GM19240 (cell line): ENCODE measurements around the gene ADARB2.
"Not testable (repeated sequence)": the region's sequence is repeated elsewhere in the genome, so short reads cannot be mapped to it uniquely, and the experiment has no call there.

ENCODE experiments used
- DNase-seq: peaks from one replicate; pipeline ENCODE4 v3.0.0; 2011; ENCODE audit warnings: low spot score; ENCODE audit not compliant: insufficient read length

Gene ADARB2

DNA sequence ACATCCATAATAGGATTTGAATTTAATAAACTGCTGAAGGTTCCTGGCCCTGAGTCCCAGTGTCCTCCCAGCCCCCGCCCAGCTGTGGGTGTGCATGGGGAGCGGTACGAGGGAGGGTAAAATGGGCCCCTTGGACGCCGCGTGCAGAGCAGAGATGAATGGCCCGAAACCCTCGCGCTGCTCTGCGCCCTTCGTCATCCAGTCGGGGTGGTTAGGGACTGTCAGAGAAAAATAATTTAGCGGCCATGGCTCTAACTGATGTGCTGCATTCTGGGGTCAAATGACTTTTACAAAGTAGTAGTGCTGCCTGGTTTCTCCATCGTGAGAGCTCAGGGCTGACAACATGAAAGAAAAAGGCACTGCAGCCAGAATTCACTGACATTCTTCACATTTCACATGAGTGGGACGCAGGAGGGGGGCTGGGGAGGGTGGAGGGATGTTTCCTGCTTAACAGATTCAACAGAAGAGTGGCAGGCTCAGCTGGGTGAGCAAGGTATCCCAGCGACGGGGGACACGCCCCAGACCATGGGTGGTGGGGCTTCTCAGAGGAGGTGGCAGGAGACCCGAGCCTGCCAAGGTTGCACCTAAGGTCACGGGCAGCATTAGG lies 376.7 kb downstream of the ADARB2 start:
- DNase-seq, result no peak

DNA sequence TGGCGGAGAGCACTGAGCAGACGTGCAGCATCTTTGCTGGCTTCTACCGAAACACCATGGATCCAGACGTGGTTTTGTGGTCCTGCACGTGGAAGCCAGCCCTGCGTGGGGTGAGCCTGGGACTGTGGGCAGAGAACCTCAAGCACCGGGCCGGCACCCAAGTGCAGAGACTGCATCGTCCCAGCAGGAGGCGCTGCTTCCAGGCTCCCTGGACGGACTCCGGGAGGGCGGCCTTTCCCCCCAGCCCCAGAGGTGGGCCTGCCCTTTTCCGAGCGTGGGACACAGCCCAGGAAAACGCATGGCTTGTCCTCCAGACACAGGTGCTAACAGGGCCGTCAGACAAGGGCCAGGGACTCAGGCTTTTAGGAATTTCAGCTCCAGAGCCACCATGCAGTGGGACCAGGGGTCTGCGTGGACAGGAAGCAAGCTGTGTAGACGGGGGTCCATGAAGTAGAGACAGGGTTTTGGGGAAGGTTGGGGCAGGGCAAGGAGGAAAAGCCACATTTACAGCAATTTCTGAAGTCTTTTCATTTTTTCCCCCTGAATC lies 377.2 kb downstream of the ADARB2 start:
- no peak for DNase-seq

- no peak for DNase-seq
Observed at GRCh38 chr10:1359626-1359955, 377.7 kb downstream of the ADARB2 start.

GRCh38 chr10:1358860-1359625 lies 378.3 kb downstream of the ADARB2 start:
- no peak for DNase-seq

DNA sequence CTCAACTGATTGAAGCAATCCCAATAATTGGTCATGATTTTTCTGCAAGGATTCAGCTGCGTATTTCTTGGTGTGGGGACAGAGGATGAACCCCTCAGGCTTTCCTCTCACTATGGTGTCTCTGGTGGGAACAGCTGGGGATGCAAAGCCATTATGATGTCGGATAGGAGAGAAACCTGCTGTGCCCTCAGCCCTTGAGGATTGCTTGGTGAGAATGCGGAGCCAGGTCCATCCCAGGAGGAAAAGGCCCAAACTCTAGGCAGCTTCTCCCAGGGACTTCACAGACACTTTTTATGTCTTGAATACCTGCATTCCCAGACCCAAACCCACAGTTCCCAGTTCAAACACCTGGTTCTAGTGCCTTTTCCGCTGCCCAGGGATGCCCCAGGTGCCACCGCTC lies 379.2 kb downstream of the ADARB2 start:
- DNase-seq, result no peak

DNA sequence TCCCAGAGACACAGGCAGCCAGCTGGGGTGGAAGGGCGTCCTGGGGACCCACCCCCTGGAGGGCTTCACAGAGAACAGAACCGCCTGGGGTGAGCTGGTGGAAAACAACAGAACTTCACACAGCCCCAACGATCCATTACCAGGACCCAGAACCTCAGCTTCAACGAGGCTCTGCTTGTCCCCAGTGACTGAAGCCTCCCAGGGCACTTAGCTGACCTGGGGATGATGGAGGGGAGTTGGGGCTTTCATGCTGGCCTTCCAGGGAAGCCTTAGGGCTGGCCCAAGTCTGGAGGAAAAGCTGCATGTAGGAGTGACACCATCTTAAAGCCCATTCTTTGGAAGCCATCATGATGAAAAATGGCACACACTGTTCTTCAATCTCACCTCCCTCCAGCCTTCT lies 381.0 kb downstream of the ADARB2 start:
- DNase-seq, result no peak

GRCh38 chr10:1354809-1355710 lies 382.3 kb downstream of the ADARB2 start:
- DNase-seq, result no peak

GRCh38 chr10:1352296-1352695 lies 385.0 kb downstream of the ADARB2 start:
- not testable (repeated sequence) for DNase-seq

GRCh38 chr10:1348773-1349050 lies 388.6 kb downstream of the ADARB2 start:
- no peak for DNase-seq

GRCh38 chr10:1347962-1348772 lies 389.2 kb downstream of the ADARB2 start:
- DNase-seq, result no peak

- DNase-seq, result no peak
Observed at GRCh38 chr10:1347525-1347924, 389.8 kb downstream of the ADARB2 start.

DNA sequence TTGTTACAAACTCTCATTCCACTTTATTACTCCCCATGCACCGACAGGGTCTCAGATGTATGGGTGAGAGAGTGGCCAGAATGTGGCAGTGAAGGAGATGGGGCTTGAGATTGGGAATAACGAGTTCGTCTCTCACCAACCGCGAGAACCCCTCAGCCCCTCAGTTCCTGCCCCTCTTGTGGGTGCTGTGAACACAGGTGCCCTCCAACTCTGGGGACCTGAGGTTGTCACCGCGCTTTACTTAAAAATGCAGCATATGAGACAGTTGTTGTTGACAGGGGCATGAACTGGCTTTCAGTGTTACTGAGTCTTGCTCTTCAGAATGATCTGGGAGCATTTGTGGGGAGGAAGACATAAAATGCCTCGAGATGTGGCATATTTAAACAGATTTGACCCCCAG lies 391.1 kb downstream of the ADARB2 start:
- DNase-seq, result no peak

DNA sequence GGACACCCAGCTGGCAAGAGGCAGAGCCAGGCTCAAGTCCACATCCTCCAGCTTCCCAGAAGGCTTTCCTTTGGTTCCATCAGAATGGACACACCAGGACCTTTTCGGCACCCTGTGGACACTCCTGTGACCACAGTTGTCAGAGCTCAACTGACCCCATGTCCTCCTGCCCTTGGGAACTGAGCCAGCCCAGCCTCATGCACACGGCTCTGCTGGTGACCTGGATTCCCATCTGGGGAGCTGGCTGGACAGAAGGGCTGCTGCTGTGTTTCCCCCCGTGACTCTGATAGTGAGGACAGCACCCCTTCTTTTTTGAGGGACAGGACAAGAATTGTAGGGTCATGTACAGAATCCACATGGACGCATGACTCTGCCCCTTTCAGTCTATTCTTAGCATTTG lies 392.0 kb downstream of the ADARB2 start:
- DNase-seq, result no peak

GRCh38 chr10:1344846-1345245 lies 392.5 kb downstream of the ADARB2 start:
- DNase-seq, result no peak

DNA sequence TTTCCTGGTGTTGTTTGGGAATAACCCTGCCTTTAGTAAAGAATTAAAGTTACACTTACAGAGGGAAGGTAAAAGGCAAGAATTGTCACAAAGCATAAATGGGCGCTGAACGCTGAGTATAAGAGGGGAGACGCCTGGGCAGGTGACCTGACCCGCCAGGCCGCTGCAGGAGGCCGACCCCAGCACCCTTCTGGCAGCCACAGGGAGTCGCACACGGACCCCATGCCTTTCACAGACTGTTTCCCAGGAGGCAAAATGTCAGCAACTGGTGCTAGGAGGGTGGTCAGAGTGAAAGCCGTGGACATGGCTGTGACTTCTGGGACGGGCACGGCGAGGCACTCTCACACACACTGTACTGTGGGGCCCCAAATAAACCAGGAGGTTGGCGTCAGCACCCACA lies 392.9 kb downstream of the ADARB2 start:
- no peak for DNase-seq

- DNase-seq, result no peak
Observed at GRCh38 chr10:1343176-1343575, 394.1 kb downstream of the ADARB2 start.

DNA sequence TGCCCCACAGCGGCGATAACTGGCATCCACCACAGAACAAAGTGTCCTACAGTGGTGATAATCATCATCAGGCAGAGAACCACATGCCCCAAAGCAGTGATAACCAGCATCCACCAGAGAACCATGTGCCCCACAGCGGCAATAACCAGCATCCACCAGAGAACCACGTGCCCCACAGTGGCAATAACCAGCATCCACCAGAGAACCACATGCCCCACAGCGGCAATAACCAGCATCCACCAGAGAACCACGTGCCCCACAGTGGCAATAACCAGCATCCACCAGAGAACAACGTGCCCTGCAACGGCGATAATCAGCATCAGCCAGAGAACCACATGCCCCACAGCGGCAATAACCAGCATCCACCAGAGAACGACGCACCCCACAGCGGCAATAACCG lies 396.3 kb downstream of the ADARB2 start:
- DNase-seq, result not testable (repeated sequence)

- no peak for DNase-seq
Observed at GRCh38 chr10:1339396-1339795, 397.9 kb downstream of the ADARB2 start.

GRCh38 chr10:1335642-1336041 lies 401.7 kb downstream of the ADARB2 start:
- no peak for DNase-seq

DNA sequence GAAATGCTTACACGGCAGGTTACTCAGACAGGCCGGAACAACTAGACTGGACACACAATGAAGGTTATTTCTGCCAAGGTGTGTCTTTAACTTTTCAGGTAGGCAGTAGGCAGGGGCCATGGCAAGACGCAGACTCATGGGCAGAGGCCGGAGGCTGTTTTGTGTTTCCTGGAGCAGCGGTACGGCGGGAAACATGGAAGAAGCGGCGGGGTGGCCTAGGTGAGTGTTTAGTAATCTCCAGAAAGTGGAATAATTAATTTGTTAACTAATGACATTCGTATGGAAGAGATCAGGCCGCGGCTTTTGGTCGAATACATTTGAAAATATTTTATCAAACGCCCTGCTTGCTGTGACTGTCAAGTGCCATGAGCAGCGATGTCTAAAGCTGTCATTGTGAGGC lies 403.3 kb downstream of the ADARB2 start:
- DNase-seq, result no peak

DNA sequence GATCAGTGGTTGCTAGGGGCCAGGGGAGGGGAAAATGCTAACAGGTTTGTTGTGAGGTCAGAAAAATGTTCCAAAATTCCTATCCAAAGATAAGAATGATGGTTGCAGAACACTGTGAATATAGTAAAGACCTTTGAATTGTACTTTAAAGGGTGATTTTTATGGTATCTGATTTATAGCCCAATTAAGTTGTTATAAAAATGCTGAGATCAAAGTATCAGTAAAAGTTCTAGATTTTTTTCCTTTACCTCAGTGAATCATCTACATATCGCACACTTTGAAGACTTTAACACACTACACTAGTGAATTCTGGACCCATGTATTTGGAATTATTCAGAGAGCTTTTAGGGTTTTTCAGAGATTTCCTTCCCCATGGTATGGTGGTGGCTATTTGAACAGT lies 405.8 kb downstream of the ADARB2 start:
- DNase-seq, result no peak
